ENCODE data around the gene TFAP2E.

TFAP2E gene

GRCh38 chr1:35539824-35540261 lies 33.3 kb upstream of the TFAP2E start:
- Histone ChIP-seq H3K27me3 (ENCODE audit: insufficient read depth, low read length) (no peaks in the 10 kb centered on the region), H3K9ac (ENCODE audit: low read depth, low read length) (no peak overlapping the region), H3K27ac (ENCODE audit: low read length) (no peak overlapping the region), H3K9me3 (ENCODE audit: insufficient read depth, low read depth, low read length) (no peaks in the 10 kb centered on the region), H3K4me1 (ENCODE audit: insufficient read depth, low read length) (peaks cover 43% of the 10 kb centered on the region), H3K36me3 (ENCODE audit: insufficient read depth, low read depth, low read length) (peaks cover 38% of the 10 kb centered on the region), H3K4me3 (ENCODE audit: low read length) (no peak overlapping the region)

GRCh38 chr1:35544976-35545375 lies 28.1 kb upstream of the TFAP2E start:
- Histone ChIP-seq H3K9ac (ENCODE audit: low read depth, low read length) (no peak overlapping the region), H3K27me3 (ENCODE audit: insufficient read depth, low read length) (no peaks in the 10 kb centered on the region), H3K4me1 (ENCODE audit: insufficient read depth, low read length) (peaks cover 3% of the 10 kb centered on the region), H3K36me3 (ENCODE audit: insufficient read depth, low read depth, low read length) (peaks cover 79% of the 10 kb centered on the region), H3K4me3 (ENCODE audit: low read length) (no peak overlapping the region), H3K27ac (ENCODE audit: low read length) (peak overlapping the region; percentile 25), H3K9me3 (ENCODE audit: insufficient read depth, low read depth, low read length) (no peaks in the 10 kb centered on the region)

GRCh38 chr1:35546614-35547013 lies 26.5 kb upstream of the TFAP2E start:
- no peak overlapping the region for H3K27ac ChIP-seq (ENCODE audit: low read length)
- no peak overlapping the region for H3K9ac ChIP-seq (ENCODE audit: low read depth, low read length)
- H3K4me1 ChIP-seq (ENCODE audit: insufficient read depth, low read length) = peaks cover 3% of the 10 kb centered on the region; the same call in 1 of the 2 replicates
- H3K27me3 ChIP-seq (ENCODE audit: insufficient read depth, low read length) = no peaks in the 10 kb centered on the region
- H3K9me3 ChIP-seq (ENCODE audit: insufficient read depth, low read depth, low read length) = no peaks in the 10 kb centered on the region
- no peak overlapping the region for H3K4me3 ChIP-seq (ENCODE audit: low read length)
- H3K36me3 ChIP-seq (ENCODE audit: insufficient read depth, low read depth, low read length) = peaks cover 84% of the 10 kb centered on the region

GRCh38 chr1:35553851-35554250 lies 19.3 kb upstream of the TFAP2E start:
- no peaks in the 10 kb centered on the region for H3K27me3 ChIP-seq (ENCODE audit: insufficient read depth, low read length)
- H3K4me1 ChIP-seq (ENCODE audit: insufficient read depth, low read length) = peaks cover 28% of the 10 kb centered on the region
- H3K9me3 ChIP-seq (ENCODE audit: insufficient read depth, low read depth, low read length) = no peaks in the 10 kb centered on the region
- H3K9ac ChIP-seq (ENCODE audit: low read depth, low read length) = peak overlapping the region; percentile 79; the same call in 1 of the 2 replicates
- peaks cover 46% of the 10 kb centered on the region for H3K36me3 ChIP-seq (ENCODE audit: insufficient read depth, low read depth, low read length)
- H3K27ac ChIP-seq (ENCODE audit: low read length) = peak overlapping the region; percentile 82
- H3K4me3 ChIP-seq (ENCODE audit: low read length) = peak overlapping the region; percentile 82

- H3K4me1 ChIP-seq (ENCODE audit: insufficient read depth, low read length) = peaks cover 28% of the 10 kb centered on the region
- peak overlapping the region; percentile 94 for H3K27ac ChIP-seq (ENCODE audit: low read length)
- no peaks in the 10 kb centered on the region for H3K27me3 ChIP-seq (ENCODE audit: insufficient read depth, low read length)
- H3K9me3 ChIP-seq (ENCODE audit: insufficient read depth, low read depth, low read length) = no peaks in the 10 kb centered on the region
- peak overlapping the region; percentile 82 for H3K4me3 ChIP-seq (ENCODE audit: low read length)
- peak overlapping the region; percentile 79 for H3K9ac ChIP-seq (ENCODE audit: low read depth, low read length)
- peaks cover 40% of the 10 kb centered on the region for H3K36me3 ChIP-seq (ENCODE audit: insufficient read depth, low read depth, low read length)
Measured at GRCh38 chr1:35554266-35555211, 18.6 kb upstream of the TFAP2E start.

- Histone ChIP-seq H3K4me1 (ENCODE audit: insufficient read depth, low read length) (peaks cover 28% of the 10 kb centered on the region), H3K36me3 (ENCODE audit: insufficient read depth, low read depth, low read length) (peaks cover 39% of the 10 kb centered on the region), H3K27me3 (ENCODE audit: insufficient read depth, low read length) (no peaks in the 10 kb centered on the region), H3K4me3 (ENCODE audit: low read length) (peak overlapping the region; percentile 82), H3K27ac (ENCODE audit: low read length) (peak overlapping the region; percentile 94), H3K9ac (ENCODE audit: low read depth, low read length) (peak overlapping the region; percentile 79; the same call in 1 of the 2 replicates), H3K9me3 (ENCODE audit: insufficient read depth, low read depth, low read length) (no peaks in the 10 kb centered on the region)
Measured at GRCh38 chr1:35555212-35555584, 17.9 kb upstream of the TFAP2E start.

GRCh38 chr1:35555601-35556477 lies 17.3 kb upstream of the TFAP2E start:
- peaks cover 28% of the 10 kb centered on the region for H3K4me1 ChIP-seq (ENCODE audit: insufficient read depth, low read length)
- peak overlapping the region; percentile 82 for H3K4me3 ChIP-seq (ENCODE audit: low read length)
- peak overlapping the region; percentile 94 for H3K27ac ChIP-seq (ENCODE audit: low read length)
- H3K27me3 ChIP-seq (ENCODE audit: insufficient read depth, low read length) = no peaks in the 10 kb centered on the region
- no peaks in the 10 kb centered on the region for H3K9me3 ChIP-seq (ENCODE audit: insufficient read depth, low read depth, low read length)
- H3K9ac ChIP-seq (ENCODE audit: low read depth, low read length) = peak overlapping the region; percentile 79; the same call in 1 of the 2 replicates
- peaks cover 37% of the 10 kb centered on the region for H3K36me3 ChIP-seq (ENCODE audit: insufficient read depth, low read depth, low read length)

GRCh38 chr1:35556484-35557117 lies 16.5 kb upstream of the TFAP2E start:
- Histone ChIP-seq H3K9me3 (ENCODE audit: insufficient read depth, low read depth, low read length) (no peaks in the 10 kb centered on the region), H3K27ac (ENCODE audit: low read length) (peak overlapping the region; percentile 72), H3K9ac (ENCODE audit: low read depth, low read length) (peak overlapping the region; percentile 79; the same call in 1 of the 2 replicates), H3K4me1 (ENCODE audit: insufficient read depth, low read length) (peaks cover 28% of the 10 kb centered on the region), H3K4me3 (ENCODE audit: low read length) (peak overlapping the region; percentile 82), H3K27me3 (ENCODE audit: insufficient read depth, low read length) (no peaks in the 10 kb centered on the region), H3K36me3 (ENCODE audit: insufficient read depth, low read depth, low read length) (peaks cover 40% of the 10 kb centered on the region)

GRCh38 chr1:35557118-35557610 lies 15.9 kb upstream of the TFAP2E start, which contains the start of gene KIAA0319L:
TSS of gene KIAA0319L (minus strand) at chr1:35557403. CDS start at chr1:35554491, 2,912 bp downstream.
- Histone ChIP-seq H3K4me1 (ENCODE audit: insufficient read depth, low read length) (peaks cover 28% of the 10 kb centered on the region), H3K27ac (ENCODE audit: low read length) (peak within 1 kb of the TSS; percentile 72)

GRCh38 chr1:35557611-35558373 lies 15.3 kb upstream of the TFAP2E start, which contains the start of gene NCDN:
TSS of gene NCDN (plus strand) at chr1:35557799. CDS start at chr1:35558191, 392 bp downstream.
- Histone ChIP-seq H3K27me3 (ENCODE audit: insufficient read depth, low read length) (no peaks in the 10 kb centered on the region), H3K36me3 (ENCODE audit: insufficient read depth, low read depth, low read length) (peaks cover 40% of the 10 kb centered on the region), H3K9me3 (ENCODE audit: insufficient read depth, low read depth, low read length) (no peaks in the 10 kb centered on the region), H3K27ac (ENCODE audit: low read length) (peak within 1 kb of the TSS; percentile 72), H3K4me1 (ENCODE audit: insufficient read depth, low read length) (peaks cover 28% of the 10 kb centered on the region), H3K9ac (ENCODE audit: low read depth, low read length) (peak within 1 kb of the TSS; percentile 79), H3K4me3 (ENCODE audit: low read length) (peak within 1 kb of the TSS; percentile 82)

More at GRCh38 chr1:35557118-35557610, 15.9 kb upstream of the TFAP2E start, which contains the start of gene KIAA0319L:
- Histone ChIP-seq H3K36me3 (ENCODE audit: insufficient read depth, low read depth, low read length) (peaks cover 40% of the 10 kb centered on the region), H3K9ac (ENCODE audit: low read depth, low read length) (peak within 1 kb of the TSS; percentile 79), H3K4me3 (ENCODE audit: low read length) (peak within 1 kb of the TSS; percentile 82), H3K27me3 (ENCODE audit: insufficient read depth, low read length) (no peaks in the 10 kb centered on the region), H3K9me3 (ENCODE audit: insufficient read depth, low read depth, low read length) (no peaks in the 10 kb centered on the region)
